ENCODE data around the gene GTPBP8. TPM values are rescaled to one million over a fixed set of nuclear protein-coding genes. Genes with fewer than 3 reads are reported as not detected.

The GTPBP8 gene
- polyA plus RNA-seq, 1 experiment, result 17.3 TPM

- Histone ChIP-seq H3K4me3 (ENCODE audit: low read depth, low read length) (no peak overlapping the region), H3K9me3 (ENCODE audit: control insufficient read depth, insufficient read depth, low read length) (no peaks in the 10 kb centered on the region), H3K27ac (ENCODE audit: low read depth, low read length) (no peak overlapping the region), H3K27me3 (ENCODE audit: control insufficient read depth, insufficient read depth, low read length) (no peaks in the 10 kb centered on the region)
- ChIA-PET POLR2A (no interaction called here), CTCF (no interaction called here)
- no peak for TF ChIP-seq CTCF (IDR thresholded peaks at IDR 0.05; ENCODE audit: low read depth, low read length)
- DNase-seq (ENCODE audit: low read depth, low spot score), result no peak
Observed at GRCh38 chr3:113005611-113006010, 14.8 kb downstream of the GTPBP8 start.

- Histone ChIP-seq H3K27me3 (ENCODE audit: control insufficient read depth, insufficient read depth, low read length) (no peaks in the 10 kb centered on the region), H3K4me3 (ENCODE audit: low read depth, low read length) (no peak overlapping the region), H3K27ac (ENCODE audit: low read depth, low read length) (no peak overlapping the region), H3K9me3 (ENCODE audit: control insufficient read depth, insufficient read depth, low read length) (no peaks in the 10 kb centered on the region)
- POLR2A ChIA-PET, result no interaction called here
- no peak for DNase-seq (ENCODE audit: low read depth, low spot score)
- CTCF ChIA-PET, result interaction anchor here (0.9 to 1.1 kb wide), 2 partner anchors 272 to 364 kb away, joined by 3 to 5 read pairs; no protein-coding TSS in a partner anchor
- no peak for TF ChIP-seq CTCF (IDR thresholded peaks at IDR 0.05; ENCODE audit: low read depth, low read length)
Observed at GRCh38 chr3:113006359-113007056, 15.7 kb downstream of the GTPBP8 start.

- ChIA-PET CTCF (interaction anchor here (1.2 to 3.4 kb wide), 4 partner anchors 27 to 426 kb away, joined by 3 to 10 read pairs (median 6); no protein-coding TSS in a partner anchor), POLR2A (no interaction called here)
- H3K27ac ChIP-seq (ENCODE audit: low read depth, low read length), result no peak overlapping the region
Observed at GRCh38 chr3:113008117-113008516, 17.3 kb downstream of the GTPBP8 start.

GRCh38 chr3:113013593-113013992 lies 22.8 kb downstream of the GTPBP8 start:
- H3K27me3 ChIP-seq (ENCODE audit: control insufficient read depth, insufficient read depth, low read length), result no peaks in the 10 kb centered on the region
- no peak for TF ChIP-seq CTCF (IDR thresholded peaks at IDR 0.05; ENCODE audit: low read depth, low read length)
- ChIA-PET POLR2A (interaction anchor here (0.7 kb wide), 1 partner anchor 452 kb away, joined by 4 read pairs; no protein-coding TSS in a partner anchor), CTCF (interaction anchor here (0.6 to 1.1 kb wide), 2 partner anchors 13 to 564 kb away, joined by 3 to 4 read pairs; no protein-coding TSS in a partner anchor)
- no peak for DNase-seq (ENCODE audit: low read depth, low spot score)
- no peak overlapping the region for H3K27ac ChIP-seq (ENCODE audit: low read depth, low read length)
- no peaks in the 10 kb centered on the region for H3K9me3 ChIP-seq (ENCODE audit: control insufficient read depth, insufficient read depth, low read length)
- H3K4me3 ChIP-seq (ENCODE audit: low read depth, low read length), result no peak overlapping the region

More at GRCh38 chr3:113008117-113008516, 17.3 kb downstream of the GTPBP8 start:
- DNase-seq (ENCODE audit: low read depth, low spot score), result no peak
- H3K4me3 ChIP-seq (ENCODE audit: low read depth, low read length), result no peak overlapping the region
- no peak for TF ChIP-seq CTCF (IDR thresholded peaks at IDR 0.05; ENCODE audit: low read depth, low read length)
- H3K27me3 ChIP-seq (ENCODE audit: control insufficient read depth, insufficient read depth, low read length), result no peaks in the 10 kb centered on the region
- H3K9me3 ChIP-seq (ENCODE audit: control insufficient read depth, insufficient read depth, low read length), result no peaks in the 10 kb centered on the region

- H3K27me3 ChIP-seq (ENCODE audit: control insufficient read depth, insufficient read depth, low read length), result no peaks in the 10 kb centered on the region
- CTCF ChIA-PET, result interaction anchor here (0.6 to 1.4 kb wide), 5 partner anchors 16 to 436 kb away, joined by 3 to 8 read pairs (median 3); no protein-coding TSS in a partner anchor
- peak overlapping the region; percentile 85 for H3K4me3 ChIP-seq (ENCODE audit: low read depth, low read length)
- POLR2A ChIA-PET, result interaction anchor here (1.0 to 1.8 kb wide), 4 partner anchors 8 to 497 kb away, joined by 4 to 6 read pairs (median 4); partner anchors contain the start of genes GTPBP8 and SPICE1
- no peak for TF ChIP-seq CTCF (IDR thresholded peaks at IDR 0.05; ENCODE audit: low read depth, low read length)
- peak overlapping the region; percentile 91 for H3K27ac ChIP-seq (ENCODE audit: low read depth, low read length)
- H3K9me3 ChIP-seq (ENCODE audit: control insufficient read depth, insufficient read depth, low read length), result peaks cover 3% of the 10 kb centered on the region; the same call in 1 of the 2 replicates
- no peak for DNase-seq (ENCODE audit: low read depth, low spot score)
Observed at GRCh38 chr3:113018536-113019181, 27.9 kb downstream of the GTPBP8 start.
